DMS153 (cell line): ENCODE results near the gene DAZ3.
"Not testable (repeated sequence)": the region's sequence is repeated elsewhere in the genome, so short reads cannot be mapped to it uniquely, and the experiment has no call there.

Experiments
- DNase-seq: peaks from one replicate; lab custom pipeline; 2025; lab: John Stamatoyannopoulos, UW

DAZ3 gene, protein sequence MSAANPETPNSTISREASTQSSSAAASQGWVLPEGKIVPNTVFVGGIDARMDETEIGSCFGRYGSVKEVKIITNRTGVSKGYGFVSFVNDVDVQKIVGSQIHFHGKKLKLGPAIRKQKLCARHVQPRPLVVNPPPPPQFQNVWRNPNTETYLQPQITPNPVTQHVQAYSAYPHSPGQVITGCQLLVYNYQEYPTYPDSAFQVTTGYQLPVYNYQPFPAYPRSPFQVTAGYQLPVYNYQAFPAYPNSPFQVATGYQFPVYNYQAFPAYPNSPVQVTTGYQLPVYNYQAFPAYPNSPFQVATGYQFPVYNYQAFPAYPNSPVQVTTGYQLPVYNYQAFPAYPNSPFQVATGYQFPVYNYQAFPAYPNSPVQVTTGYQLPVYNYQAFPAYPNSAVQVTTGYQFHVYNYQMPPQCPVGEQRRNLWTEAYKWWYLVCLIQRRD

DNA sequence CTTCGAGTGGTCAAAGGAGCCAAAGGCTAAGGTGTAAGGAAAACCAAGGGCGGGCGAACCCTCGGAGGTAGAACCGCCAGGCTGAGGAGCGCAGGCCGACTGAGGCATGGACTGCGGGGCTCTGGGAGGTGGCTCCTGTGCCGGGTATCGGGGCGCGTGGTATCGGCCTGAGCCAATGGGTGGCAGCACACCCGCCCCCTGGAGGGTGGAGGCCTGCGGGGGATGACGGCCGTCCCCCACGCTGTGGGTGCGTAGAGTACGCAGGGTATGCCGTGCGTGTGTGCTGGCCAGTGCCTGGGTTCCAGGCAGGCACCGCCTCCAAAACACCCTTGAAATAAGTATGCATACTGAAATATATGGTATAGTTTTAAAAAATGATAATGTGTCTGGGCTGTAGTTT, at the start of gene DAZ3:
DAZ3 (minus strand) TSS at position 101 of the 400 bp plus-strand sequence. CDS start 208 bp downstream, outside the sequence.
- not testable (repeated sequence) for DNase-seq

DNA sequence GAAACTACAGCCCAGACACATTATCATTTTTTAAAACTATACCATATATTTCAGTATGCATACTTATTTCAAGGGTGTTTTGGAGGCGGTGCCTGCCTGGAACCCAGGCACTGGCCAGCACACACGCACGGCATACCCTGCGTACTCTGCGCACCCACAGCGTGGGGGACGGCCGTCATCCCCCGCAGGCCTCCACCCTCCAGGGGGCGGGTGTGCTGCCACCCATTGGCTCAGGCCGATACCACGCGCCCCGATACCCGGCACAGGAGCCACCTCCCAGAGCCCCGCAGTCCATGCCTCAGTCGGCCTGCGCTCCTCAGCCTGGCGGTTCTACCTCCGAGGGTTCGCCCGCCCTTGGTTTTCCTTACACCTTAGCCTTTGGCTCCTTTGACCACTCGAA, 20.4 kb upstream of the DAZ3 start, which contains the start of gene DAZ4:
DAZ4 (plus strand) TSS at position 301 of the 400 bp plus-strand sequence. CDS start 208 bp downstream, outside the sequence.
- DNase-seq = not testable (repeated sequence)

DNA sequence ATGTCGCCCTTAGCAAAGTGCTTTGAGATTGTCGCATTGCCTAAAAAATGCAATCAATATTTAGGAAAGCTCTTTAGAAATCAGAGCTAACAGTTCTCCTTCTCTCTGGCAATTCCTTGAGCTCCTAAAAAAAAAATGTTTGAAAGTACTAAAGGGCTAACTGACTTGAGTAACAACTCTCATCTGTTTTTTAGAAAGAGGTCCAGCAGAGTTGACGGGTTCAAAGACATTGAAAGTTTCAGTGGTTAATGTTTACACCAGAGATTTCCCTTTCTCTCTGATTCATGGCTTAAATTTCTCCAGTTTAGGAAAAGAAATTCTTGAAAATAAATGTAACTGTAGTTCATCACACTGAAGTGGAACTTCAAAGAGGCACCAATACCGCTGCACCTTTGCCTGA, 11.9 kb upstream of the DAZ3 start:
- DNase-seq = not testable (repeated sequence)

DNA sequence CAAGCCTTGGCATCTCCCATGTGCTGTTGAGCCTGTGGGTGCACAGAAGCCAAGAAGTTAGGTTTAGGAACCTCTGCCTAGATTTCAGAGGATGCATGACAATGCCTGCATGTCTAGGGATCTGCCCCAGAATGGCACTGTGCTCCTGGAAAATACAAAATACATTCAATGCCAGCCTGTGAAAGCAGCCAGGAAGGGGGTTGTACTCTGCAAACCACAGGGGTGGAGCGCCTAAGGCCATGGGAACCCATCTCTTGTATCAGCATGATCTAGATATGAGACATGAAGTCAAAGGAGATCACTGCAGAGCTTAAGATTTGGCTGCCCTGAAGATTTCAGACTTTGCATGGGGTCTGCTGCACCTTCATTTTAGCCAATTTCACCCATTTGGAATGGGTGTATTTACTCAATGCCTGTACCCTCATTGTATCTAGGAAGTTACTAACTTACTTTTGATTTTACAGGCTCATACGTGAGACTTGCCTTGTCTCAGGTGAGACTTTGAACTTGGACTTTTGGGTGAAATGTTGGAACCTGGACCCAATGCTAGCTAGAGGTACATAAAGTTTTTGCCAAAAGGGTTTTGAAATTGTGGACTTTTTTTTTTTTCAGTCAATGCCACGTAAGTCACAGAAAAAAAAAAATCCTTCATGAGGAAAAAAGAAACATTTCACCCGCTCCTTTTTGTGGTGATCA, 11.1 kb upstream of the DAZ3 start:
- DNase-seq = not testable (repeated sequence)

DNA sequence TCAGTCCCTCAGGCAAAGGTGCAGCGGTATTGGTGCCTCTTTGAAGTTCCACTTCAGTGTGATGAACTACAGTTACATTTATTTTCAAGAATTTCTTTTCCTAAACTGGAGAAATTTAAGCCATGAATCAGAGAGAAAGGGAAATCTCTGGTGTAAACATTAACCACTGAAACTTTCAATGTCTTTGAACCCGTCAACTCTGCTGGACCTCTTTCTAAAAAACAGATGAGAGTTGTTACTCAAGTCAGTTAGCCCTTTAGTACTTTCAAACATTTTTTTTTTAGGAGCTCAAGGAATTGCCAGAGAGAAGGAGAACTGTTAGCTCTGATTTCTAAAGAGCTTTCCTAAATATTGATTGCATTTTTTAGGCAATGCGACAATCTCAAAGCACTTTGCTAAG, 8.6 kb upstream of the DAZ3 start:
- not testable (repeated sequence) for DNase-seq
